ENCODE data around the gene DENND1A.

GRCh38 chr9:123419091-123419490 lies 510.8 kb downstream of the DENND1A start:
- TF ChIP-seq POLR2A (IDR thresholded peaks at IDR 0.05) (no peak), POLR2AphosphoS5 (IDR thresholded peaks at IDR 0.05) (no peak)
- TF ChIP-seq, protein P1, sequence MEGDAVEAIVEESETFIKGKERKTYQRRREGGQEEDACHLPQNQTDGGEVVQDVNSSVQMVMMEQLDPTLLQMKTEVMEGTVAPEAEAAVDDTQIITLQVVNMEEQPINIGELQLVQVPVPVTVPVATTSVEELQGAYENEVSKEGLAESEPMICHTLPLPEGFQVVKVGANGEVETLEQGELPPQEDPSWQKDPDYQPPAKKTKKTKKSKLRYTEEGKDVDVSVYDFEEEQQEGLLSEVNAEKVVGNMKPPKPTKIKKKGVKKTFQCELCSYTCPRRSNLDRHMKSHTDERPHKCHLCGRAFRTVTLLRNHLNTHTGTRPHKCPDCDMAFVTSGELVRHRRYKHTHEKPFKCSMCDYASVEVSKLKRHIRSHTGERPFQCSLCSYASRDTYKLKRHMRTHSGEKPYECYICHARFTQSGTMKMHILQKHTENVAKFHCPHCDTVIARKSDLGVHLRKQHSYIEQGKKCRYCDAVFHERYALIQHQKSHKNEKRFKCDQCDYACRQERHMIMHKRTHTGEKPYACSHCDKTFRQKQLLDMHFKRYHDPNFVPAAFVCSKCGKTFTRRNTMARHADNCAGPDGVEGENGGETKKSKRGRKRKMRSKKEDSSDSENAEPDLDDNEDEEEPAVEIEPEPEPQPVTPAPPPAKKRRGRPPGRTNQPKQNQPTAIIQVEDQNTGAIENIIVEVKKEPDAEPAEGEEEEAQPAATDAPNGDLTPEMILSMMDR (IDR thresholded peaks at IDR 0.05) = no peak
